NCI-H1436 treated with DMSO at 0.1 percent for 48 hours (cell line): ENCODE measurements around the gene ZBTB7C.

Source experiments
- DNase-seq: peaks from one replicate; lab custom pipeline; 2025; lab: John Stamatoyannopoulos, UW

The ZBTB7C gene

GRCh38 chr18:47995654-47996053 lies 413.5 kb downstream of the ZBTB7C start:
- no peak for DNase-seq

- DNase-seq, result no peak
These were observed 415.8 kb downstream of the ZBTB7C start for GRCh38 chr18:47993409-47993808.

GRCh38 chr18:47992976-47993375 lies 416.2 kb downstream of the ZBTB7C start:
- DNase-seq, result no peak

- no peak for DNase-seq
These were observed 416.9 kb downstream of the ZBTB7C start for GRCh38 chr18:47992266-47992665.

- DNase-seq, result no peak
These were observed 418.2 kb downstream of the ZBTB7C start for GRCh38 chr18:47990981-47991380.

GRCh38 chr18:47987388-47987699 lies 421.8 kb downstream of the ZBTB7C start:
- DNase-seq, result no peak

GRCh38 chr18:47986620-47987387 lies 422.4 kb downstream of the ZBTB7C start:
- no peak for DNase-seq

- no peak for DNase-seq
These were observed 423.3 kb downstream of the ZBTB7C start for GRCh38 chr18:47985866-47986265.

GRCh38 chr18:47984991-47985390 lies 424.2 kb downstream of the ZBTB7C start:
- DNase-seq, result no peak

GRCh38 chr18:47983946-47984345 lies 425.2 kb downstream of the ZBTB7C start:
- DNase-seq, result no peak

- no peak for DNase-seq
These were observed 426.1 kb downstream of the ZBTB7C start for GRCh38 chr18:47983055-47983454.

- DNase-seq, result no peak
These were observed 427.4 kb downstream of the ZBTB7C start for GRCh38 chr18:47981830-47982229.

GRCh38 chr18:47981320-47981719 lies 427.9 kb downstream of the ZBTB7C start:
- DNase-seq, result no peak

- no peak for DNase-seq
These were observed 429.5 kb downstream of the ZBTB7C start for GRCh38 chr18:47979611-47980200.

- no peak for DNase-seq
These were observed 430.6 kb downstream of the ZBTB7C start for GRCh38 chr18:47978603-47979002.

- no peak for DNase-seq
These were observed 431.0 kb downstream of the ZBTB7C start for GRCh38 chr18:47978141-47978540.
